HUDEP-2 (cell line): ENCODE data around the gene PDE3B.
"Not testable (repeated sequence)": the region's sequence is repeated elsewhere in the genome, so short reads cannot be mapped to it uniquely, and the experiment has no call there.

Experiments
- DNase-seq, 76 experiments: peaks; one replicate each; lab custom pipeline; 2025; ENCODE audit not compliant: unreplicated experiment in 76 of 76; lab: John Stamatoyannopoulos, UW

PDE3B gene

GRCh38 chr11:14784230-14784629 is 140.6 kb downstream of the PDE3B start:
- DNase-seq: no peak

GRCh38 chr11:14789879-14790484 is 146.4 kb downstream of the PDE3B start:
- DNase-seq: peak in 2 of 76 experiments; percentile 2

GRCh38 chr11:14793546-14793945 is 149.9 kb downstream of the PDE3B start:
- no peak for DNase-seq

GRCh38 chr11:14796028-14796427 is 152.4 kb downstream of the PDE3B start:
- DNase-seq: not testable (repeated sequence)

GRCh38 chr11:14803846-14804245 is 160.2 kb downstream of the PDE3B start:
- DNase-seq: no peak

- no peak for DNase-seq
Observed at GRCh38 chr11:14809466-14809865, 165.9 kb downstream of the PDE3B start.

- DNase-seq: no peak
Observed at GRCh38 chr11:14812757-14813156, 169.2 kb downstream of the PDE3B start.

GRCh38 chr11:14813516-14813915 is 169.9 kb downstream of the PDE3B start:
- DNase-seq: no peak

- DNase-seq: no peak
Observed at GRCh38 chr11:14818779-14819178, 175.2 kb downstream of the PDE3B start.

- no peak for DNase-seq
Observed at GRCh38 chr11:14819596-14819995, 176.0 kb downstream of the PDE3B start.

GRCh38 chr11:14821031-14821430 is 177.4 kb downstream of the PDE3B start:
- DNase-seq: peak in 13 of 76 experiments; percentile 0 to 36 (median 10)

GRCh38 chr11:14826600-14826999 is 183.0 kb downstream of the PDE3B start:
- DNase-seq: no peak

- no peak for DNase-seq
Observed at GRCh38 chr11:14835496-14836492, 192.2 kb downstream of the PDE3B start.

GRCh38 chr11:14842002-14842401 is 198.4 kb downstream of the PDE3B start:
- no peak for DNase-seq

GRCh38 chr11:14852571-14853177 is 209.1 kb downstream of the PDE3B start:
- DNase-seq: no peak

GRCh38 chr11:14854057-14854456 is 210.5 kb downstream of the PDE3B start:
- no peak for DNase-seq

- peak in 4 of 76 experiments; percentile 5 to 19 (median 5) for DNase-seq
Observed at GRCh38 chr11:14855890-14856289, 212.3 kb downstream of the PDE3B start.

GRCh38 chr11:14857621-14858020 is 214.0 kb downstream of the PDE3B start:
- no peak for DNase-seq

- DNase-seq: no peak
Observed at GRCh38 chr11:14858404-14858803, 214.8 kb downstream of the PDE3B start.

GRCh38 chr11:14860511-14860910 is 216.9 kb downstream of the PDE3B start:
- DNase-seq: no peak

GRCh38 chr11:14861680-14862079 is 218.1 kb downstream of the PDE3B start:
- peak in 5 of 76 experiments; percentile 2 to 16 (median 6) for DNase-seq
